K562 (cell line): ENCODE measurements around the gene MAST1. TPM values are rescaled to one million over a fixed set of nuclear protein-coding genes. Genes with fewer than 3 reads are reported as not detected.

ENCODE experiments used
- CBFA2T2 ChIP-seq: fragments of 450-650 bp; conservative IDR thresholded peaks from 2 replicates; pipeline ENCODE4 v1.6.1; 2017; ENCODE audit warnings: mild to moderate bottlenecking
- CBFA2T3 ChIP-seq: fragments of 450-650 bp; IDR thresholded peaks from 2 replicates; pipeline ENCODE4 v1.6.1; 2017
- DPF2 ChIP-seq: fragments of 450-650 bp; IDR thresholded peaks from 2 replicates; pipeline ENCODE4 v1.6.1; 2016
- ELF1 ChIP-seq: fragments of 200-800 bp; sonication (Bioruptor generic); IDR thresholded peaks from 2 replicates; pipeline ENCODE4 v1.6.1; 2016; ENCODE audit warnings: missing genetic modification characterization, missing compliant biosample characterization
- GABPB2 ChIP-seq: fragments of 250-450 bp; sonication (Bioruptor Pico); conservative IDR thresholded peaks from 2 replicates; pipeline ENCODE4 v1.5.1; 2021; ENCODE audit warnings: mild to moderate bottlenecking
- JUN ChIP-seq, 2 experiments: sonication (generic) in 1 of 2; formaldehyde crosslinking in 1 of 2; IDR thresholded peaks; 2 replicates each; pipeline versions ENCODE4 v1.6.1 to v1.8.0; 2012 to 2022; ENCODE audit warnings: borderline replicate concordance in 2 of 2, mild to moderate bottlenecking in 2 of 2, improper control_type of control experiment in 1 of 2, low read depth in 1 of 2, low read length in 1 of 2, missing genetic modification reagents in 1 of 2
- KDM1A ChIP-seq, 2 experiments: fragments of 450-650 bp; IDR thresholded peaks; 2 replicates each; pipeline ENCODE4 v1.6.1; 2016; ENCODE audit warnings: mild to moderate bottlenecking in 2 of 2
- MYNN ChIP-seq, 2 experiments: sonication (generic); formaldehyde crosslinking in 1 of 2; IDR thresholded peaks; 2 replicates each; pipeline versions ENCODE4 v1.5.0 to v1.6.1; 2016 to 2020; ENCODE audit warnings: antibody characterized with exemption in 1 of 2, missing genetic modification reagents in 1 of 2
- PHB ChIP-seq: fragments of 250-450 bp; sonication (Bioruptor Pico); IDR thresholded peaks from 2 replicates; pipeline ENCODE4 v1.5.0; 2021
- PHB2 ChIP-seq: fragments of 450-650 bp; IDR thresholded peaks from 2 replicates; pipeline ENCODE4 v1.6.1; 2017; ENCODE audit warnings: low read depth
- PHF8 ChIP-seq: fragments of 200-600 bp; sonication (generic); IDR thresholded peaks from 2 replicates; pipeline ENCODE4 v1.6.1; 2012; ENCODE audit warnings: mixed run types, mild to moderate bottlenecking, inconsistent platforms, low read length, moderate library complexity, borderline replicate concordance
- ZFP36 ChIP-seq: fragments of 150-350 bp; IDR thresholded peaks from 2 replicates; pipeline ENCODE4 v1.6.1; 2018; ENCODE audit warnings: low read length, low read depth; ENCODE audit not compliant: partially characterized antibody
- ZFX ChIP-seq: sonication (generic); formaldehyde crosslinking; IDR thresholded peaks from 2 replicates; pipeline ENCODE4 v1.8.0; 2022; ENCODE audit warnings: mild to moderate bottlenecking, missing genetic modification reagents, moderate library complexity
- ZNF41 ChIP-seq: fragments of 250-450 bp; sonication (Bioruptor Pico); conservative IDR thresholded peaks from 2 replicates; pipeline ENCODE4 v1.4.0; 2020; ENCODE audit warnings: mild to moderate bottlenecking
- polyA plus RNA-seq, 8 experiments: library from polyadenylated mRNA; depleted of rRNA in 4 of 8; stranded (reverse) in 5 of 8; unstranded in 3 of 8; fragments of >200 nt; fragmentation: Nextera tagmentation in 2 of 8; fragmentation: Illumina TruSeq in 1 of 8; extraction: Ambion mirVana in 2 of 8; extraction: Trizol in 1 of 8; gene quantifications; 2 replicates each; pipeline versions ENCODE4 v1.2.1 to v1.2.3, GENCODE V29; 2011 to 2014; ENCODE audit warnings: inconsistent platforms in 1 of 8, missing spikeins in 1 of 8
- total RNA-seq, 7 experiments: library from RNA; depleted of rRNA in 6 of 7; stranded (reverse); fragments of >200 nt in 6 of 7; fragmentation: Illumina TruSeq in 2 of 7; extraction: Trizol in 2 of 7; gene quantifications; 2 replicates each; pipeline versions ENCODE4 v1.2.1 to v1.2.3, GENCODE V29; 2011 to 2021; ENCODE audit warnings: low replicate concordance in 1 of 7
- TF ChIP-seq, protein P1 (sequence below): fragments of 250-450 bp; sonication (Bioruptor Pico); IDR thresholded peaks from 2 replicates; pipeline ENCODE4 v1.4.0; 2020; ENCODE audit warnings: mild to moderate bottlenecking
- TF ChIP-seq, protein P2 (sequence below): fragments of 250-450 bp; sonication (Bioruptor Pico); IDR thresholded peaks from 2 replicates; pipeline ENCODE4 v1.5.0; 2021; ENCODE audit warnings: mild to moderate bottlenecking, borderline replicate concordance
- TF ChIP-seq, protein P3 (sequence below), 2 experiments: fragments of 450-650 bp in 1 of 2; sonication (generic) in 1 of 2; formaldehyde crosslinking in 1 of 2; IDR thresholded peaks in 1 of 2; conservative IDR thresholded peaks in 1 of 2; 2 replicates each; pipeline versions ENCODE4 v1.6.1 to v1.8.1; 2016 to 2023; ENCODE audit warnings: mild to moderate bottlenecking in 2 of 2, moderate library complexity in 2 of 2, inconsistent platforms in 1 of 2, missing genetic modification reagents in 1 of 2

Gene MAST1
- total and polyA plus RNA-seq, 9 of the 15 experiments (the other 6 are each of a cell fraction or from before 2014, with no cell fraction given) = 0.48 to 10.3 (median 3.9) TPM

DNA sequence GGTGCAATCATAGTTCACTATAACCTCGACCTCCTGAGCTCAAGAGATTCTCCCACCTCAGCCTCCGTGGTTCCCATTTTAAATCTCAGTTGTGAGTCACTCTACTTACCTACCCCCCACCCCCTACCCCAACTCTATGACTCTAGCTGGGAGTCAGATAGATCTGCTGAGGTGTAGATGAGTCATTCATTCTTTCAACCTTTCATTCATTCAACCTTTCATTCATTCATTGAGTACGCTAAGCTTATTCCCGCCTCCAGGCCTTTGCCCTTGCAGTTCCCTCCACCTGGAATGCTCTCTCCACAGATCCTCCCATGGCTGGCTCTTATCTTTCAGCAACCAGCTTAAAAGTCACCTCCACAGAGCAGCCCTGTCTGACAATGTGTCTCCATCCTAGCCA lies 1.1 kb upstream of the MAST1 start (continued):
- TF ChIP-seq, protein P1, sequence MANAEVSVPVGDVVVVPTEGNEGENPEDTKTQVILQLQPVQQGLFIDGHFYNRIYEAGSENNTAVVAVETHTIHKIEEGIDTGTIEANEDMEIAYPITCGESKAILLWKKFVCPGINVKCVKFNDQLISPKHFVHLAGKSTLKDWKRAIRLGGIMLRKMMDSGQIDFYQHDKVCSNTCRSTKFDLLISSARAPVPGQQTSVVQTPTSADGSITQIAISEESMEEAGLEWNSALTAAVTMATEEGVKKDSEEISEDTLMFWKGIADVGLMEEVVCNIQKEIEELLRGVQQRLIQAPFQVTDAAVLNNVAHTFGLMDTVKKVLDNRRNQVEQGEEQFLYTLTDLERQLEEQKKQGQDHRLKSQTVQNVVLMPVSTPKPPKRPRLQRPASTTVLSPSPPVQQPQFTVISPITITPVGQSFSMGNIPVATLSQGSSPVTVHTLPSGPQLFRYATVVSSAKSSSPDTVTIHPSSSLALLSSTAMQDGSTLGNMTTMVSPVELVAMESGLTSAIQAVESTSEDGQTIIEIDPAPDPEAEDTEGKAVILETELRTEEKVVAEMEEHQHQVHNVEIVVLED (CRISPR knock-in tag) = no peak
- TF ChIP-seq PHF8 (no peak), DPF2 (peak; percentile 45), KDM1A (IDR thresholded peaks at IDR 0.05) (peak; percentile 78 to 80), JUN (IDR thresholded peaks at IDR 0.05; ENCODE audit: borderline replicate concordance, low read depth, low read length) (0 out of 2 replicates have a peak, but pooled peaks have one; percentile 23), JUN (CRISPR knock-in tag; IDR thresholded peaks at IDR 0.05; ENCODE audit: borderline replicate concordance) (no peak), GABPB2 (no peak), PHB (CRISPR knock-in tag) (no peak), MYNN (IDR thresholded peaks at IDR 0.05) (no peak), MYNN (CRISPR knock-in tag; IDR thresholded peaks at IDR 0.05) (no peak), ZFP36 (peak; percentile 60), ELF1 (tag) (no peak), CBFA2T2 (0 out of 2 replicates have a peak, but pooled peaks have one; percentile 2), PHB2 (no peak), CBFA2T3 (0 out of 2 replicates have a peak, but pooled peaks have one; percentile 13), ZNF41 (CRISPR knock-in tag) (no peak), ZFX (CRISPR knock-in tag) (no peak)
- TF ChIP-seq, protein P2, sequence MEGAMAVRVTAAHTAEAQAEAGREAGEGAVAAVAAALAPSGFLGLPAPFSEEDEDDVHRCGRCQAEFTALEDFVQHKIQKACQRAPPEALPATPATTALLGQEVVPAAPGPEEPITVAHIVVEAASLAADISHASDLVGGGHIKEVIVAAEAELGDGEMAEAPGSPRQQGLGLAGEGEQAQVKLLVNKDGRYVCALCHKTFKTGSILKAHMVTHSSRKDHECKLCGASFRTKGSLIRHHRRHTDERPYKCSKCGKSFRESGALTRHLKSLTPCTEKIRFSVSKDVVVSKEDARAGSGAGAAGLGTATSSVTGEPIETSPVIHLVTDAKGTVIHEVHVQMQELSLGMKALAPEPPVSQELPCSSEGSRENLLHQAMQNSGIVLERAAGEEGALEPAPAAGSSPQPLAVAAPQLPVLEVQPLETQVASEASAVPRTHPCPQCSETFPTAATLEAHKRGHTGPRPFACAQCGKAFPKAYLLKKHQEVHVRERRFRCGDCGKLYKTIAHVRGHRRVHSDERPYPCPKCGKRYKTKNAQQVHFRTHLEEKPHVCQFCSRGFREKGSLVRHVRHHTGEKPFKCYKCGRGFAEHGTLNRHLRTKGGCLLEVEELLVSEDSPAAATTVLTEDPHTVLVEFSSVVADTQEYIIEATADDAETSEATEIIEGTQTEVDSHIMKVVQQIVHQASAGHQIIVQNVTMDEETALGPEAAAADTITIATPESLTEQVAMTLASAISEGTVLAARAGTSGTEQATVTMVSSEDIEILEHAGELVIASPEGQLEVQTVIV (CRISPR knock-in tag) = no peak
- TF ChIP-seq, protein P3, sequence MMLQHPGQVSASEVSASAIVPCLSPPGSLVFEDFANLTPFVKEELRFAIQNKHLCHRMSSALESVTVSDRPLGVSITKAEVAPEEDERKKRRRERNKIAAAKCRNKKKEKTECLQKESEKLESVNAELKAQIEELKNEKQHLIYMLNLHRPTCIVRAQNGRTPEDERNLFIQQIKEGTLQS (IDR thresholded peaks at IDR 0.05) = peak; percentile 78
- TF ChIP-seq, protein P3 (CRISPR knock-in tag; conservative IDR thresholded peaks at IDR 0.05) = no peak
